ENCODE data around the gene DUSP28. TPM values are rescaled to one million over a fixed set of nuclear protein-coding genes. Genes with fewer than 3 reads are reported as not detected.

DUSP28 gene
- total RNA-seq, 4 donors from 2014 or later = 3.3 to 5.5 (median 4.7) TPM

DNA sequence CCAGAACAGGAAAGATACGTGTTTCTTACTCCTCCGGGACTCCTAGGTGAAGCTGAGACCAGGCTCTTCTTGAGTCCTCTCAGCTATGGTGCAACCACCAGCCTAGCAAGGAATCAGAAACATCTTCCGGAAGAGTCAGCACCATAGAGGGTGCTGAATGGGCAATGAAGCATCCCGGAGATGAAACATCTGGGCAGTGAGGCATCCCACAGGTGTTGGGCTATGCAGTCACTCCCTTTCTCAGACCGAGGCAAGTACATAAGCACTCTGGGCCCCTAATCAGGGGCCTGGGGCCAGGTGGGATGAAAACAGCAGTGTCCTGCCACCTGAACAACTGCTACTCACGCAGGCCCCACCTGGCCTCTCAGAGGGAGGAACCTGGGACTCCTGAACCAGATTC lies 24.9 kb downstream of the DUSP28 start:
- DNase-seq (ENCODE audit: low spot score) (no peak), ATAC-seq (ENCODE audit: low FRiP score) (no peak)
- TF ChIP-seq, protein P1, sequence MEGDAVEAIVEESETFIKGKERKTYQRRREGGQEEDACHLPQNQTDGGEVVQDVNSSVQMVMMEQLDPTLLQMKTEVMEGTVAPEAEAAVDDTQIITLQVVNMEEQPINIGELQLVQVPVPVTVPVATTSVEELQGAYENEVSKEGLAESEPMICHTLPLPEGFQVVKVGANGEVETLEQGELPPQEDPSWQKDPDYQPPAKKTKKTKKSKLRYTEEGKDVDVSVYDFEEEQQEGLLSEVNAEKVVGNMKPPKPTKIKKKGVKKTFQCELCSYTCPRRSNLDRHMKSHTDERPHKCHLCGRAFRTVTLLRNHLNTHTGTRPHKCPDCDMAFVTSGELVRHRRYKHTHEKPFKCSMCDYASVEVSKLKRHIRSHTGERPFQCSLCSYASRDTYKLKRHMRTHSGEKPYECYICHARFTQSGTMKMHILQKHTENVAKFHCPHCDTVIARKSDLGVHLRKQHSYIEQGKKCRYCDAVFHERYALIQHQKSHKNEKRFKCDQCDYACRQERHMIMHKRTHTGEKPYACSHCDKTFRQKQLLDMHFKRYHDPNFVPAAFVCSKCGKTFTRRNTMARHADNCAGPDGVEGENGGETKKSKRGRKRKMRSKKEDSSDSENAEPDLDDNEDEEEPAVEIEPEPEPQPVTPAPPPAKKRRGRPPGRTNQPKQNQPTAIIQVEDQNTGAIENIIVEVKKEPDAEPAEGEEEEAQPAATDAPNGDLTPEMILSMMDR (IDR thresholded peaks at IDR 0.05) = no peak

DNA sequence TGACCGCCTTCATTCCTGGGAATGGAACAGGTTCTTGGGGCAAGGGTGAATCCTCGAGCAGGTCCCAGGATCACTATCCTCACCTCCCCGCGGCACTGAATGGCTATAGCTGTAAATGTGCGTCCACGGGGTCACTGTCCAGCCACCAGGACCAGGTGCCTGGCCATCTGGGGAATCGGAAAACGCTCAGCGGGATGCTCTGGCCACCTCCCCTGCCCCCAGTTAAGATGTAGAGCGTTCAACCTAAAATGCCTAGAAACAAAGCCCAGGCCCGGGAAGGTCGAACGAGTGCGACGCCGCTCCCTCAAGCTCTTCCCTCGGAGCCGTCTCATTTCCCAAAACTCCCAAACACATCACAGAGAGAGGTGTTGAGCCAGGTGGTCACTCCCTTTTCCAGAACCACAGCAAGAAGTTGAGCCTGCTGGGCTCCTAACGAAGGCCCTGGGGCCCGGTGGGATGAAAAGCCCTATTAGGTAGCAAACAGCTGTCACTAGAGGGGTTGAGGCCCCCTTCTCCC lies 25.6 kb downstream of the DUSP28 start:
- no peak for DNase-seq (ENCODE audit: low spot score)
- TF ChIP-seq, protein P1 (IDR thresholded peaks at IDR 0.05) = no peak
- ATAC-seq (ENCODE audit: low FRiP score) = no peak

DNA sequence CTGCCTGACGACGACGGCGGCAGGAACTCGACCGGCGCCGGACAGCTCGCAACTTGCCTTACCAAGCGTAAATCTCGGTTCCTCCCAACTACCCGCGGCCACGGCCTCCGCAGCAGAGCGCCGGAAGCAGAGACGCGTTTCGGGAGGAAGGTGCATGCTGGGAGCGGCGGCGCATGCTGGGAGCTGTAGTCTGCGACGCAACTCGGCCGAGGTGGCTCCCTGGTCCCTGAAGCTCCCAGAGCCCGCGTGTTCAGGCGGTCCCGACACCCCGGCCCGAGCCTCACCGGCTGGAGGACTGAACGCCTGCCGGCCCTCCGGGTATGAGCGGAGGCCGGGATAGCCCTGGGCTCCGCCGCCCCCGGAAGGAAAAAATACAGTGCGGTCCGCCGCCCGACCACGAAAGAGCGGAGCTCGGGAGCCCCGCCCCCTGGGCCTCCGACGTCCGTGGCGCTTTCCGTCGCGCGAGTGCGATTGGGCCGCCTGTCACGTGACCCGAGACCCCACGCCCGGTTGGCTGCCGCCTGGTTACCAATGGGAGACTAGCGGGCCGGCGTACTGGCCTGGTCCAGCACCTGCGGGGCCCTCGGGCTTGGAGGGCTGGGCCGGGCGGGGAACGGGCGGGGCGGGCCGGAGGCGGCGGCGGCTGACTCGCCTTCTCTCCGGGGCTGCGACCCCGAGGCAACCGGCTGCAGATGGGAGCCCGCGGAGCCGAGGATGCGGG lies 26.2 kb downstream of the DUSP28 start, which contains the start of gene CAPN10:
TSS of gene CAPN10 (plus strand) at position 537 of the 721 bp plus-strand sequence. CDS start at position 715, 178 bp downstream.
- ATAC-seq (ENCODE audit: low FRiP score) (peak; percentile 93), DNase-seq (ENCODE audit: low spot score) (peak; percentile 91)
- TF ChIP-seq, protein P1 (IDR thresholded peaks at IDR 0.05) = no peak

DNA sequence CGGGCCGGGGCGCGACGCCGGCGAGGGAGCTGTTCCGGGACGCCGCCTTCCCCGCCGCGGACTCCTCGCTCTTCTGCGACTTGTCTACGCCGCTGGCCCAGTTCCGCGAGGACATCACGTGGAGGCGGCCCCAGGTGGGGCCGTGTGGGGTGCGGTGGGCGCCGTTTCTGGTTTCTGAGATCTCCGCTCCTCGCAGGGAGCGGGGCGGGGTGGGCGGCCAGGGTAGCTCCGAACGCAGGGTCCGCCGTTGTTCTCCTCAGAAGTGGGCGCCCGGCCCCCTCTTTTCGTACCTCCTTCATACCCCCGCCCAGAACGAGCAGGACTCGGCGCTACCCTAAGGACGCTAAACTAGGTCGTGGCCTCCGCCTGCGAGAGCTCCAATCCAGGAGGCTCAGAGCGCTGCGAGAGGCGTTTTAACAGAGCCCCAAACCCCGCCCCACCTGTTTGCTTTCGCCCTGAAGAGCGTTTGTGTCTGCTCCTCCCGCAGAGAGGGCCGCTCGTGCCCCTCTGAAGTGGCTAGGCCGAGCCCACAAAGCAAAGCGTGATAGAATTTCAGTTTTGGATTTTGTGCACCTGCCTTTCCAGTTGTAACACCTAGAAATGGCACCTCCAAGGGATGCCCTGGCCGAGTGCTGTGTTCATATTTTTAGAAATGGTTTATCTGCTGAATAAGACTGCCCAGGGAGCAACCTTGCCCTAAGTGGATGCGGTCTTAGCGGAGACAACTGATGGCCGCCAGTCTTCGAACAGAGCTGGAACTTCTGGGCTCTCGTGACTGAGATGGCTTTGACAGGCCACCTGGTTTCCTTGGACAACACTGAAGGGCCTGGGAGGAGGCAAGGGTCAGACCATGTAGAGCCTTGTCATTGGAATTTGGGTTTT lies 27.0 kb downstream of the DUSP28 start:
- TF ChIP-seq, protein P1 (IDR thresholded peaks at IDR 0.05) = no peak
- DNase-seq (ENCODE audit: low spot score) (no peak), ATAC-seq (ENCODE audit: low FRiP score) (peak; percentile 10)

DNA sequence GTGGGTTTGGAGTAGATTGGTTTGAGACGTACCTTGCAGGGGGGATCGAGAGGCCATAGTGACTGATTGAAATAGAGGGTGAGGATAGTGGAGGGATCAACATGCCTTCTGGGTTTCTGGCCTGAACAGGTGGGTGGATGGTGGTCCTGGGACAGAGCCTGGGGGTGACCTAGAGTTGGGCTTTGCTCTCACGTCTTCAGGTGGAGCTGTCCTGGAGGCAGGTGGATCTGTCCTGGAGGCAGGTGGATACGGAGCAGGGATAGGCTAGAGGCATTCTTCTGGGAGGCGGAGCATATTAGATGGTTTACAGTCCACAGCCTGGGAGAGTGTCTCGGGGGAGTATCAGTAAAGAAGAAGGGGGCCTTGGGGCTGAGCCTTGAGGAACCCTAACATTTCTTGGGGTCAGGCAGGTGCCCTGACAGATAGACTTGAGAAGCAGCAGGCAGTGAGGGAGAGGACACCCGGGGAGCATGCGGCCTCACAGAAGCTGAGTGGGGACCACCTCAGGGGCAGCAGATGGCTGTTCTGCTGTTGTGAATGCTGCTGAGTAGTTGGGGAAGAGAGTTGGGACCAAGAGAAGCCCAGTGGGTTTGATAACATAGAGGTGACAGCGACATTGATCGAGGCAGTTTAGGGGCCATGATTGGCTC lies 28.0 kb downstream of the DUSP28 start:
- TF ChIP-seq, protein P1 (IDR thresholded peaks at IDR 0.05) = no peak
- ATAC-seq (ENCODE audit: low FRiP score) = no peak
- no peak for DNase-seq (ENCODE audit: low spot score)

DNA sequence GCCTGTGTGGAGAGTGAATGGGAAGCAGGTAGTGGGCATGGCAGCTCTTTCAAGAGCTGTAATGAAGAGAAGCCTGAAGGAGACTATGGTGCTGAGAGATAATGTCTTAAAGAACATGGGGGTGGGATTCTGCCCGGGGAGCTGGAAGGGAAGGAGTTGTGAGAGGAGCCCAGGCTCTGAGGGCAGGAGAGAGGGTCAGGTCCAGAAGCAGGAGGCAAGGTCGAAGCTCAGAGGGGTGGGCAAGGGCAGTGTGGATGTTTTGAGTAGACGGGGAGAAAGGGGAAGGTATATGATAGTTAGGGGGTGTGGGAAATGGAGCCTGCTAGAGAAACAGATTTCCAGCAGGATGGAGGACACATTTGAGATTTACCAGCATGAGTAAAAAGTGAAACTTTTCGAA lies 28.5 kb downstream of the DUSP28 start:
- TF ChIP-seq, protein P1 (IDR thresholded peaks at IDR 0.05) = no peak
- ATAC-seq (ENCODE audit: low FRiP score) = no peak
- no peak for DNase-seq (ENCODE audit: low spot score)
